ENCODE measurements around the gene C4orf54. TPM values are rescaled to one million over a fixed set of nuclear protein-coding genes. Genes with fewer than 3 reads are reported as not detected.

The C4orf54 gene
- total and polyA plus RNA-seq, 2 of the 8 experiments (the other 6 are each of a cell fraction or from before 2014, with no cell fraction given): not detected

DNA sequence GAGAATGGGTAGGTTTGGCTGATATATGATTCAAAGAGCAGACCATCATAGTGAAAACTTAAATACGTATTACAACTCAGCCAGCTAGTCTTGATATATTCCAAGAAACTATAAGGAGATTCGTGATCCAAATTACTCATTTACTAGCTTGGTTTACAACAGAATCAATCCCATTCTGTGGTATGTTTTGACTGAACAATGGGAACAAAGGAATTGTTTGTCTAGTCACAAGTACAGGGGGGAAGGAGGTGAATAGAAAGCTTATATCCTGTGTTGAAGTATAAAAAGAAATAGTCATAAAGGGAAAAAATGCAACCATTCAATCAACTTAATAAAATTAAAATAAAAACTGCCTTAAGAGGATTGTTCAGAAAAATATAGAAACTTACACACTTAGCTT, 17.0 kb downstream of the C4orf54 start (continued):
- TF ChIP-seq, protein P1, sequence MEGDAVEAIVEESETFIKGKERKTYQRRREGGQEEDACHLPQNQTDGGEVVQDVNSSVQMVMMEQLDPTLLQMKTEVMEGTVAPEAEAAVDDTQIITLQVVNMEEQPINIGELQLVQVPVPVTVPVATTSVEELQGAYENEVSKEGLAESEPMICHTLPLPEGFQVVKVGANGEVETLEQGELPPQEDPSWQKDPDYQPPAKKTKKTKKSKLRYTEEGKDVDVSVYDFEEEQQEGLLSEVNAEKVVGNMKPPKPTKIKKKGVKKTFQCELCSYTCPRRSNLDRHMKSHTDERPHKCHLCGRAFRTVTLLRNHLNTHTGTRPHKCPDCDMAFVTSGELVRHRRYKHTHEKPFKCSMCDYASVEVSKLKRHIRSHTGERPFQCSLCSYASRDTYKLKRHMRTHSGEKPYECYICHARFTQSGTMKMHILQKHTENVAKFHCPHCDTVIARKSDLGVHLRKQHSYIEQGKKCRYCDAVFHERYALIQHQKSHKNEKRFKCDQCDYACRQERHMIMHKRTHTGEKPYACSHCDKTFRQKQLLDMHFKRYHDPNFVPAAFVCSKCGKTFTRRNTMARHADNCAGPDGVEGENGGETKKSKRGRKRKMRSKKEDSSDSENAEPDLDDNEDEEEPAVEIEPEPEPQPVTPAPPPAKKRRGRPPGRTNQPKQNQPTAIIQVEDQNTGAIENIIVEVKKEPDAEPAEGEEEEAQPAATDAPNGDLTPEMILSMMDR (IDR thresholded peaks at IDR 0.05; ENCODE audit: control extremely low read depth in 1 of 3, insufficient read depth in 1 of 3, low read depth in 1 of 3, low read length in 3 of 3): no peak
- TF ChIP-seq BACH1 (IDR thresholded peaks at IDR 0.05; ENCODE audit: low read length): no peak
